OCI-LY1 (cell line): ENCODE measurements around the gene HAGH.

Source experiments
- H2AFZ ChIP-seq: fragments of 200-600 bp; sonication (generic), shearing (Covaris generic); 2 replicates; pipeline ENCODE4 v1.6.0; 2014; ENCODE audit warnings: antibody characterized with exemption, mild to moderate bottlenecking, low read length
- H3F3A ChIP-seq: fragments of 200-600 bp; sonication (generic), shearing (Covaris generic); 2 replicates; pipeline ENCODE4 v1.6.0; 2014; ENCODE audit warnings: mild to moderate bottlenecking, antibody characterized with exemption, low read length, moderate library complexity; ENCODE audit not compliant: insufficient read depth
- H3K27ac ChIP-seq: fragments of 200-600 bp; sonication (generic); 2 replicates; pipeline ENCODE4 v1.5.1; 2014; ENCODE audit warnings: low read length, mixed run types, mild to moderate bottlenecking, low read depth; ENCODE audit not compliant: poor library complexity, severe bottlenecking
- H3K27me3 ChIP-seq: fragments of 200-600 bp; sonication (generic); 2 replicates; pipeline ENCODE4 v1.6.0; 2014; ENCODE audit warnings: antibody characterized with exemption, mild to moderate bottlenecking, low read length, moderate library complexity; ENCODE audit not compliant: insufficient read depth
- H3K36me3 ChIP-seq: fragments of 200-600 bp; sonication (generic); 2 replicates; pipeline ENCODE4 v1.6.1; 2014; ENCODE audit warnings: mild to moderate bottlenecking, antibody characterized with exemption, low read length, moderate library complexity, mixed read lengths; ENCODE audit not compliant: insufficient read depth
- H3K4me1 ChIP-seq: fragments of 200-600 bp; sonication (generic); 2 replicates; pipeline ENCODE4 v1.5.1; 2014; ENCODE audit warnings: mild to moderate bottlenecking, low read length, moderate library complexity; ENCODE audit not compliant: insufficient read depth, severe bottlenecking
- H3K4me2 ChIP-seq: fragments of 200-600 bp; sonication (generic), shearing (Covaris generic); 2 replicates; pipeline ENCODE4 v1.6.1; 2014; ENCODE audit warnings: low read length
- H3K4me3 ChIP-seq: fragments of 200-600 bp; sonication (generic); 2 replicates; pipeline ENCODE4 v1.5.1; 2014; ENCODE audit warnings: low read length, low read depth, mild to moderate bottlenecking, mixed read lengths; ENCODE audit not compliant: poor library complexity, severe bottlenecking
- H3K79me2 ChIP-seq: fragments of 200-600 bp; shearing (Covaris generic); 2 replicates; pipeline ENCODE4 v1.6.1; 2016; ENCODE audit warnings: mixed run types, low read length, mixed read lengths; ENCODE audit not compliant: insufficient read depth
- H3K9ac ChIP-seq: fragments of 200-600 bp; sonication (generic), shearing (Covaris generic); 2 replicates; pipeline ENCODE4 v1.6.1; 2014; ENCODE audit warnings: mild to moderate bottlenecking, low read length, mixed read lengths
- H3K9me2 ChIP-seq: fragments of 200-600 bp; sonication (generic), shearing (Covaris generic); 2 replicates; pipeline ENCODE4 v1.6.1; 2014; ENCODE audit warnings: low read depth, mild to moderate bottlenecking, low read length, mixed read lengths
- H3K9me3 ChIP-seq: fragments of 200-600 bp; shearing (Covaris generic); 2 replicates; pipeline ENCODE4 v1.6.1; 2014; ENCODE audit warnings: low read length, mixed read lengths
- H4K20me1 ChIP-seq: fragments of 200-600 bp; sonication (generic), shearing (Covaris generic); 2 replicates; pipeline ENCODE4 v1.6.0; 2016; ENCODE audit warnings: mild to moderate bottlenecking, low read length; ENCODE audit not compliant: insufficient read depth
- EZH2 ChIP-seq: fragments of 200-600 bp; sonication (generic), shearing (Covaris generic); IDR thresholded peaks from 2 replicates; pipeline ENCODE4 v1.8.0; 2017; ENCODE audit warnings: borderline replicate concordance, mixed run types, mild to moderate bottlenecking, antibody characterized with exemption, low read length, moderate library complexity, mixed read lengths
- TF ChIP-seq, protein P1 (sequence below): fragments of 200-600 bp; sonication (generic), shearing (Covaris generic); IDR thresholded peaks from 2 replicates; pipeline ENCODE4 v1.5.1; 2017; ENCODE audit warnings: mild to moderate bottlenecking, antibody characterized with exemption, low read length, moderate library complexity, mixed read lengths

The HAGH gene

DNA sequence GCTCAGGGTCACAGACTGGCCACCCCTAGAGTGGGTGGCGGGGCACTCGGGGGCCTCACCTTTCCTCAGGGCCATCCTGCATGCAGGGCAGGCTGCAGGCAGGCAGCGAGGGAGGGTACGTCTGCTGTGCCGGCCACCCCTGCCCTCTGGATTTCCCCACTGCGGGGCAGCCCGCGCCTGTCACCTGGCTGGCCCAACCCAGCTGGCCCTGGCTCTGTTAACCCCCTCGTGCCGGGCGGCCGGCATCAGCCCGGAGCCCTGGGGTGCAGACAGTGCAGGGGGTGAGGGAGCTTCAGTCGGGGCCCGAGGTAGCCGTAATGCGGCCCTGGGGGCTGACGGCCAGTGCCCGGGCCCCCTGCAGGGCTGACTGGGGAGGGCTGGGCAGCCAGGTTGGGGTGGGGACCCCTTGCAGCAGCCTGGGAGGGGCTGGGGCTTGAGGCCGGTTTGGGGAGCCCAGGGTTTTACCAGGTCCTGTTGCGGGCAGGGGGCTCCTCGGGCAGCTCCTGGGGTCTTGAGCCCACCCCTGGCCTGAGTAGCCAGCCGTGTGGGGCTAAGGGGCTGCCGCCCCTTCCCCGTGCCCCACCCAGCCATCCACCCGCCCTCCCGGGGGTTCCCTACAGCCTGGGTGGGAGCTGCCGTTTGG is 32.9 kb downstream of the HAGH start, which contains the start of gene IGFALS:
IGFALS (minus strand) TSS at position 128 of the 643 bp plus-strand sequence; CDS start at position 75, 53 bp downstream.
- H3K27ac ChIP-seq, result no peak within 1 kb of the TSS
- no peak within 1 kb of the TSS for H3K4me3 ChIP-seq
- no peaks in the 10 kb centered on the region for H3K79me2 ChIP-seq
- peaks cover 9% of the 10 kb centered on the region for H3K36me3 ChIP-seq
- no peaks in the 10 kb centered on the region for H3K4me1 ChIP-seq
- H3K4me2 ChIP-seq, result no peak within 1 kb of the TSS
- no peaks in the 10 kb centered on the region for H4K20me1 ChIP-seq
- H3K9me2 ChIP-seq, result no peaks in the 10 kb centered on the region
- H2AFZ ChIP-seq, result no peak within 1 kb of the TSS
- TF ChIP-seq EZH2, result no peak
- TF ChIP-seq, protein P1, sequence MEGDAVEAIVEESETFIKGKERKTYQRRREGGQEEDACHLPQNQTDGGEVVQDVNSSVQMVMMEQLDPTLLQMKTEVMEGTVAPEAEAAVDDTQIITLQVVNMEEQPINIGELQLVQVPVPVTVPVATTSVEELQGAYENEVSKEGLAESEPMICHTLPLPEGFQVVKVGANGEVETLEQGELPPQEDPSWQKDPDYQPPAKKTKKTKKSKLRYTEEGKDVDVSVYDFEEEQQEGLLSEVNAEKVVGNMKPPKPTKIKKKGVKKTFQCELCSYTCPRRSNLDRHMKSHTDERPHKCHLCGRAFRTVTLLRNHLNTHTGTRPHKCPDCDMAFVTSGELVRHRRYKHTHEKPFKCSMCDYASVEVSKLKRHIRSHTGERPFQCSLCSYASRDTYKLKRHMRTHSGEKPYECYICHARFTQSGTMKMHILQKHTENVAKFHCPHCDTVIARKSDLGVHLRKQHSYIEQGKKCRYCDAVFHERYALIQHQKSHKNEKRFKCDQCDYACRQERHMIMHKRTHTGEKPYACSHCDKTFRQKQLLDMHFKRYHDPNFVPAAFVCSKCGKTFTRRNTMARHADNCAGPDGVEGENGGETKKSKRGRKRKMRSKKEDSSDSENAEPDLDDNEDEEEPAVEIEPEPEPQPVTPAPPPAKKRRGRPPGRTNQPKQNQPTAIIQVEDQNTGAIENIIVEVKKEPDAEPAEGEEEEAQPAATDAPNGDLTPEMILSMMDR, result no peak
- no peaks in the 10 kb centered on the region for H3K27me3 ChIP-seq
- no peaks in the 10 kb centered on the region for H3F3A ChIP-seq
- H3K9ac ChIP-seq, result no peak within 1 kb of the TSS
- H3K9me3 ChIP-seq, result peaks cover 3% of the 10 kb centered on the region; the same call in 1 of the 2 replicates

DNA sequence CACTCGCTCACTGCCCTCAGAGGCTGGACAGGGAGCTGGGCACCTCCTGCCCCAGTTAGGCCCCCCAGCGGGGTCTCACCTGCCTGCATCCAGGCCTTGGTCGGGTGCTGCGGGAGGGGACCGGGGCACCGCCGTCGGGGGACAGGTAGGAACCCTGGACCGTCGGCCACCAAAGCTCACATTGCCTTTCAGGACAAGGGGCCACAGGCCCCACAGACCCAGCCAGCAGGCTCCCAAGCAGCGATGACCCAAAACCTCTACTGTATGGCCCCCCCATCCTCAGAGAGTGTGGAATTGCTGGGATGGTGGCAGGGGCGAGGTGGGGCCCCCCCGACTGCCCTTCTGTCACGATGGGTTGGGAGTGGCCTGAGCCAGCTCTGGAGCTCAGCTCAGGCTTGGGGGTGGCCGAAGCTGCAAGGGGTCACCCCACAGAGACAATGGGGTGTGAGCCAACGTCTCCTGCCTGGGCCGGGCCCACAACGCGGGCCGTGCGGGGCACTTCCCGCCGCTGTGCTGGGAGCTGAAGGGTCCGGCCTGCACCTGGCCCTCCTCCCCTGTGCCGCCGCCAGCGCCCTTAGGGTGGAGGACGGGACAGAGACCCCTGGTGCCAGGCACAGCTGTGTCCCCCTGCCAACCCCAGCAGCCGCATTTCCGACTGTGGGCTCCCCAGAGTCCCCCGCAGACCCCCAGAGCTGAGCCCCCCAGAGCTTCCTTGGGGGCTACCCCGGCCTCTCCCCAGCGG is 33.6 kb downstream of the HAGH start:
- no peaks in the 10 kb centered on the region for H3K4me1 ChIP-seq
- H3K4me2 ChIP-seq, result no peak overlapping the region
- peaks cover 2% of the 10 kb centered on the region; the same call in 1 of the 2 replicates for H3K9me3 ChIP-seq
- no peak overlapping the region for H3K27ac ChIP-seq
- H3K79me2 ChIP-seq, result no peaks in the 10 kb centered on the region
- no peaks in the 10 kb centered on the region for H3K27me3 ChIP-seq
- H2AFZ ChIP-seq, result no peak overlapping the region
- H3F3A ChIP-seq, result no peaks in the 10 kb centered on the region
- TF ChIP-seq, protein P1, result no peak
- TF ChIP-seq EZH2, result no peak
- no peak overlapping the region for H3K4me3 ChIP-seq
- H3K9ac ChIP-seq, result no peak overlapping the region
- H3K36me3 ChIP-seq, result peaks cover 15% of the 10 kb centered on the region
- no peaks in the 10 kb centered on the region for H3K9me2 ChIP-seq
- H4K20me1 ChIP-seq, result no peaks in the 10 kb centered on the region

DNA sequence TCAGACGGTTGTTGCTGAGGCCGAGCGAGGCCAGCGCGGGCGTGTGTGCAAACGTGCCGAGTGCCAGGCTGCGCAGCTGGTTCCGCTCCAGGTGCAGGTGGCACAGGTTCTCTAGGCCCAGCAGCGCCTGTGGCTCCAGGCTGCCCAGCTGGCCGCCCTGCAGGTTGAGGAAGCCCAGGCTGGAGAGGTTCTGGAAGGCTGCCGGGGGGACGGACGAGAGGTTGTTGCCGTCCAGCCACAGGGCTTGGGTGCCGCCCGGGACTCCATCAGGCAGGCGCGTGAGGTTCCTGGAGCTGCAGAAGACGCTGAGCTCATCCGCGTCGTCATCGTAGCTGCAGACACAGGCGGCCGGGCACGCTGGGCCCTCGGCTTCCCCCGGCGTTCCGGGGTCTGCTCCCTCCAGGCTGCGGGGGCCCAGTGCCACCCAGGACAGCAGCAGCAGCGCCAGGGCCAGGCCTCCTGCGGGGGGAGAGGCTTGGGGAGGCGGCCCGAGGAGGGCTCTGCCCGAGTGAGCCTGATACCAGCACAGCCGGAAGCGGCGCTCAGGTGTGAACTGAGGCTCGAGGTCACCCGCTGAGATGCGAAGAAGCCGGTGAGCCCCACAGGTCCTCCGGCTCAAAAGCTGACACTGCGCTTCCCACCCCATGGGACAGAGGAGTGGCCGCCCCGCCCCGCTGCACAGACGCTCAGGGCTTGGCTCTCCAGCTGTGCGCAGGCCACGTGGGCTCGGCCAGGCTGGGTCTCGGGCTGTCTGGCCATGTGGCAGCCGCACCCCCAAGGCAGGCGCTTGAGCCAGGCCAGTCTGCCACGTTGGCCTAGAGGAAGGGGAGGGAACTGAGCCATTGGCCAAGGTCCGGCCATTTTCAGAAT is 34.4 kb downstream of the HAGH start:
- H3F3A ChIP-seq, result no peaks in the 10 kb centered on the region
- H3K27ac ChIP-seq, result no peak overlapping the region
- peaks cover 19% of the 10 kb centered on the region for H3K36me3 ChIP-seq
- no peaks in the 10 kb centered on the region for H3K9me2 ChIP-seq
- no peaks in the 10 kb centered on the region for H3K9me3 ChIP-seq
- no peaks in the 10 kb centered on the region for H4K20me1 ChIP-seq
- no peak for TF ChIP-seq EZH2
- no peaks in the 10 kb centered on the region for H3K4me1 ChIP-seq
- no peak overlapping the region for H3K9ac ChIP-seq
- no peak overlapping the region for H3K4me2 ChIP-seq
- no peak overlapping the region for H3K4me3 ChIP-seq
- no peaks in the 10 kb centered on the region for H3K79me2 ChIP-seq
- H3K27me3 ChIP-seq, result no peaks in the 10 kb centered on the region
- H2AFZ ChIP-seq, result no peak overlapping the region
